Nephron progenitor cell (in vitro differentiated cells): Measurements from ENCODE around the gene DIP2C.

ENCODE experiments used
- DNase-seq: peaks from one replicate; pipeline ENCODE4 v3.0.0; 2021
- H3K27ac Mint-ChIP-seq: 2 replicates; pipeline ENCODE4 v1.8.0; 2021; ENCODE audit warnings: mild to moderate bottlenecking, moderate library complexity, mixed read lengths
- H3K27me3 Mint-ChIP-seq: 2 replicates; pipeline ENCODE4 v1.8.0; 2021; ENCODE audit warnings: mild to moderate bottlenecking, low read depth, mixed read lengths; ENCODE audit not compliant: poor library complexity
- H3K36me3 Mint-ChIP-seq: 2 replicates; pipeline ENCODE4 v1.8.0; 2021; ENCODE audit warnings: low read depth, mixed read lengths
- H3K4me1 Mint-ChIP-seq: 2 replicates; pipeline ENCODE4 v1.8.0; 2021; ENCODE audit warnings: mixed read lengths
- H3K4me3 Mint-ChIP-seq: 2 replicates; pipeline ENCODE4 v1.8.0; 2021; ENCODE audit warnings: mild to moderate bottlenecking, moderate library complexity, mixed read lengths
- H3K9me3 Mint-ChIP-seq: 2 replicates; pipeline ENCODE4 v1.8.0; 2021; ENCODE audit warnings: mild to moderate bottlenecking, moderate library complexity, mixed read lengths
- TF ChIP-seq, protein P1 (sequence below): fragments of 200-600 bp; sonication (generic); IDR thresholded peaks from 2 replicates; pipeline ENCODE4 v1.5.0; 2021; ENCODE audit warnings: antibody characterized with exemption

The DIP2C gene

DNA sequence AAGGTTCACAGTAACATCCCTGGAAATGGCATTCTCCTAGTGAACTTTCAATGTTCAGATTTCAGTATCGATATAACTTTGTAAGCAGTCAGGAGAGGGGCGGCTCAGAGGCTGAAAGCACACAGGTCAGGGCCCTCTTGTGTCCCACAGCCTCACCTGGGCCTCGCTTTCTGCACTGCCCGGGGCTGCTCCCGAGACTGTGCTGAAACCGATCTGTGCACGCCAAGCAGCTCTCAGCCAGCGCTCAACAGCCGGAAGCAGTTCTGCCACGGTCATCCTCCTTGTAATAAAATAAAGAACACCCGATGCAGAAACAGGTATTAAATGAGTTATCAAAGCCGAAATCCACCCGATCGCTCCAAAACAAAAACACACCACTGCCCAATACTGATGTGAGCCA, 106.0 kb downstream of the DIP2C start:
- peaks cover 64% of the 10 kb centered on the region for H3K4me1 Mint-ChIP-seq
- H3K9me3 Mint-ChIP-seq = no peaks in the 10 kb centered on the region
- no peak for DNase-seq
- H3K27ac Mint-ChIP-seq = peak overlapping the region; percentile 87
- no peaks in the 10 kb centered on the region for H3K36me3 Mint-ChIP-seq
- TF ChIP-seq, protein P1, sequence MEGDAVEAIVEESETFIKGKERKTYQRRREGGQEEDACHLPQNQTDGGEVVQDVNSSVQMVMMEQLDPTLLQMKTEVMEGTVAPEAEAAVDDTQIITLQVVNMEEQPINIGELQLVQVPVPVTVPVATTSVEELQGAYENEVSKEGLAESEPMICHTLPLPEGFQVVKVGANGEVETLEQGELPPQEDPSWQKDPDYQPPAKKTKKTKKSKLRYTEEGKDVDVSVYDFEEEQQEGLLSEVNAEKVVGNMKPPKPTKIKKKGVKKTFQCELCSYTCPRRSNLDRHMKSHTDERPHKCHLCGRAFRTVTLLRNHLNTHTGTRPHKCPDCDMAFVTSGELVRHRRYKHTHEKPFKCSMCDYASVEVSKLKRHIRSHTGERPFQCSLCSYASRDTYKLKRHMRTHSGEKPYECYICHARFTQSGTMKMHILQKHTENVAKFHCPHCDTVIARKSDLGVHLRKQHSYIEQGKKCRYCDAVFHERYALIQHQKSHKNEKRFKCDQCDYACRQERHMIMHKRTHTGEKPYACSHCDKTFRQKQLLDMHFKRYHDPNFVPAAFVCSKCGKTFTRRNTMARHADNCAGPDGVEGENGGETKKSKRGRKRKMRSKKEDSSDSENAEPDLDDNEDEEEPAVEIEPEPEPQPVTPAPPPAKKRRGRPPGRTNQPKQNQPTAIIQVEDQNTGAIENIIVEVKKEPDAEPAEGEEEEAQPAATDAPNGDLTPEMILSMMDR = no peak
- peaks cover 3% of the 10 kb centered on the region for H3K27me3 Mint-ChIP-seq
- no peak overlapping the region for H3K4me3 Mint-ChIP-seq

DNA sequence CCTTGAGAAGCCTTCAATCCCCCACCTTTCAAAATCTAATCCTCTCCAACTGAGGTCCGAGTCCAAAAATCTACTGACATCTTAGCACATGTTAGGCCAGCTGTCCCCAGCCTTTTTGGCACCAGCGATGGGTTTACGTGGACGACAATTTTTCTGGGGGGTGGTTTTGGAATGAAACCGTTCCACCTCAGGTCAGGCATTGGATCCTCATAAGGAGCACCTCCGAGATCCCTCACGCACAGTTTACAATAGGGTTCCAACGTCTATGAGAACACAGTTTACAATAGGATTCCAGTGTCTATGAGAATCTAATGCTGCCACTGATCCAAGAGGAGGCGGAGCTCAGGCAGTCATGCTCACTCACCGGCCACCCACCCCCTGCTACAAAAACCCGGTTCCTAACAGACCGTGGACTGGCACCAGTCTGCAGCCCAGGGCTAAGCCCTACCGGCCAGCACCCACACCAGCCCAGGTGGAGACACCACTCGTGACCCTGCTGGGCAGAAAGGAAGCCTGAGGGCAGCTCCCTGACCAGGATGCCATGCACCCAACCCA, 107.6 kb downstream of the DIP2C start:
- H3K27me3 Mint-ChIP-seq = peaks cover 3% of the 10 kb centered on the region
- no peak overlapping the region for H3K27ac Mint-ChIP-seq
- H3K36me3 Mint-ChIP-seq = no peaks in the 10 kb centered on the region
- TF ChIP-seq, protein P1 = no peak
- no peaks in the 10 kb centered on the region for H3K9me3 Mint-ChIP-seq
- no peak for DNase-seq
- H3K4me1 Mint-ChIP-seq = peaks cover 59% of the 10 kb centered on the region
- no peak overlapping the region for H3K4me3 Mint-ChIP-seq

DNA sequence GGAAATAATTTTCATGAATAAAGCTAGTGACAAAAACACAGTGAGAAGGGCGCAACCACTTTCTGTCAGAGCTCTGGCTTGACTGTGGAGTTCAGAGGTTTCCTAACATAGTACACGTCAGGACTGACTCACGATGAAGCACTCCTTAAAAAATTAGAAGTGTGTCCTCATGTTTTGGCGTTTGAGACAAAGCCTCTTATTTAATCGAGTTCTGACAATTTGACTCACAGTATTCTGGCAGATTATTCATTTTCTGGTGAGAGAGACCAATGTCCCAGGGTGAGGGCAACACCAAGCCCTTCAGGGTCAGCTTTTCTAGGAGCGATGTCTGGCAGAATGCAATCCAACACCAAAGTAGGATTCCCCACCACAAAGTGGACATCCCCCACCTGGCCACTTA, 108.7 kb downstream of the DIP2C start:
- peaks cover 57% of the 10 kb centered on the region for H3K4me1 Mint-ChIP-seq
- no peak for DNase-seq
- peak overlapping the region; percentile 91 for H3K27ac Mint-ChIP-seq
- TF ChIP-seq, protein P1 = no peak
- no peaks in the 10 kb centered on the region for H3K36me3 Mint-ChIP-seq
- H3K27me3 Mint-ChIP-seq = peaks cover 3% of the 10 kb centered on the region
- no peaks in the 10 kb centered on the region for H3K9me3 Mint-ChIP-seq
- H3K4me3 Mint-ChIP-seq = no peak overlapping the region

DNA sequence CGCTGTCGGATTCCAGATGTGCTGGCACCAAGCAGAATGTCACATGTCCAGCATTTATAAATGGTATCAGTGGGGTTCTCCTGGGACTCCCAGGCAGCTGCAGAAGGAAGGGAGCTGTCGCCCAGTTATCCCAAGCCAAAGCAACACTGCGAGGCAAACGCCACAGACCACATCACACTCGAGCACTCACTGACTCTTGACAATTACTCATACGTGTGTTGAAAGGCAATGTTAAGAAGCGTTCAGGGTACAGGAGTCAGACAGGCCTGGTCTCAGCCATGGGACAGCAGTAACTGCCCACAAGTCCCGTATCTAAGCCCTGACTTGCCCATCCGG, 113.4 kb downstream of the DIP2C start:
- TF ChIP-seq, protein P1 = no peak
- Mint-ChIP-seq H3K9me3 (peaks cover 3% of the 10 kb centered on the region), H3K4me1 (peaks cover 52% of the 10 kb centered on the region), H3K27ac (peak overlapping the region; percentile 37), H3K4me3 (no peak overlapping the region), H3K27me3 (no peaks in the 10 kb centered on the region), H3K36me3 (peaks cover 13% of the 10 kb centered on the region)
- no peak for DNase-seq

DNA sequence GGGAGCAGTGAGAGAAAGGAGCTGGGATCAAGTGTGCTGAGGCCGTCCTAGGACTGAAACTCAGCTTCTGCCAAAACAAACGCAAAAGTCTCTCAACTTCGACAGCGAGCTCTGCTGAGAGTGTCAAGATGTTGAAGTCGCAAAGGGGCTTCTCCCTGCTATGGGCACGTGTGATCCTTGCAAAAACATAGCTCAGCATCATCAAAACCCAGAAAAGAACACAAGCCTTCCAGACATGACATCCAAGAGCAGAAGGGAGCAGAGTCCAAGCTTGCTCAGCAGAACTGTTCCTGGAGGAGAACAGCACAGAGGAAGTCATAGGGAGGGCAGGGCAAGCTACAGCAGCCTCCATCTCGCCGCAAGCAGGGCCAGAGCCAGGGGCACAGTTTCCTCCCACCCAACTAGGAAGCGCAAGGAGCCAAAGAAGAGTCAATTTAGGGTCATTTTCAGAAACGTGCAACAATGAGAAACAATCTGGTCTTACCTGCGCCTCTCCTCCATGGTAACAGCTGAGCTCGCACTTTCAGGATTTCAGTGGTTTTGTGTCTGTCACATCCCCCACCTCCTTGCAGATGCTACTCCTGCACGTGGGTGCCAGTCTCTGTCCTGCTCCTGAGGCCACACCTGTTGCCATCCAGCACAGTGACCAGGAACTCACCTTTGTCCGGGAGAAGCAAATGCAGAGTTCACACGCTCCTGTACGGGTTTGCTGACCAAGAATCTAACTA, 113.9 kb downstream of the DIP2C start:
- Mint-ChIP-seq H3K36me3 (peaks cover 15% of the 10 kb centered on the region), H3K4me3 (no peak overlapping the region), H3K9me3 (peaks cover 8% of the 10 kb centered on the region), H3K4me1 (peaks cover 46% of the 10 kb centered on the region), H3K27ac (peak overlapping the region; percentile 41), H3K27me3 (no peaks in the 10 kb centered on the region)
- DNase-seq = no peak
- TF ChIP-seq, protein P1 = no peak

DNA sequence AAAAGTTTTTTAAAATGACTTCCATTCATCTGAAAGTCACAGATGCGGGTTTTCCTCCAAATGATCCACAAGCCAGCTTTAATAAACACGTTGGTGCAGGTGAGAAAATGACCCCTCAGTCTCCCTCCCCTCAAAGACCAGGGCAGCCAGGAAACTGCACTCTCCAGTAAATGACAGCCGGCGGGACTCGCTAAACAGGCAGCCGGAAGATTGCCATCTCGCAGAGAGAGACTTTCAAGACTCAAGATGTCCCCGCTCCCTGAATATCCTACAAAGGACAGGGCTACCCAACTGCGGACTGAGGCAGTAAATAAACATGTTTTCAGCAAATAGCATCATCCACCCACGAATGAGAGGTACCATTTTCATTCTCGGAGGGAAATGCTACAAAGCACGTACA, 116.8 kb downstream of the DIP2C start:
- Mint-ChIP-seq H3K4me1 (peaks cover 50% of the 10 kb centered on the region), H3K9me3 (peaks cover 28% of the 10 kb centered on the region), H3K4me3 (no peak overlapping the region)

More for the DNA sequence above, 116.8 kb downstream of the DIP2C start:
- Mint-ChIP-seq H3K36me3 (peaks cover 29% of the 10 kb centered on the region), H3K27me3 (no peaks in the 10 kb centered on the region), H3K27ac (no peak overlapping the region)
- TF ChIP-seq, protein P1 = no peak
- DNase-seq = no peak
